CD4-positive, CD25-positive, alpha-beta regulatory T cell (primary cell): ENCODE data around the gene RALGAPB. TPM values are rescaled to one million over a fixed set of nuclear protein-coding genes. Genes with fewer than 3 reads are reported as not detected.

Experiments used
- ATAC-seq, 2 donors: fragments of 150-1000 bp; cut with Tn5 transposase; one replicate each; pipeline ENCODE4 v1.10.0; 2021; ENCODE audit warnings: low read depth in 2 of 2, moderate number of reproducible peaks in 2 of 2, moderate library complexity in 1 of 2
- DNase-seq, 3 donors: peaks; one replicate each; pipeline versions ENCODE4 v3.0.0 to v3.0.0-alpha.2; 2012 to 2022; ENCODE audit warnings: mixed read lengths in 1 of 3
- H3K27ac ChIP-seq: one replicate; pipeline ENCODE4 v1.7.0; 2013; ENCODE audit warnings: mild to moderate bottlenecking, low read length; ENCODE audit not compliant: insufficient read depth, poor library complexity, severe bottlenecking
- H3K27me3 ChIP-seq: one replicate; pipeline ENCODE4 v1.7.0; 2013; ENCODE audit warnings: low read length; ENCODE audit not compliant: control insufficient read depth, insufficient read depth
- H3K36me3 ChIP-seq: one replicate; pipeline ENCODE4 v1.7.0; 2013; ENCODE audit warnings: mild to moderate bottlenecking, low read length, moderate library complexity; ENCODE audit not compliant: control insufficient read depth, insufficient read depth
- H3K4me1 ChIP-seq: 2 replicates; pipeline ENCODE4 v1.7.0; 2013; ENCODE audit warnings: mild to moderate bottlenecking, low read length; ENCODE audit not compliant: insufficient read depth, control insufficient read depth, poor library complexity, severe bottlenecking
- H3K4me3 ChIP-seq: one replicate; pipeline ENCODE4 v1.7.0; 2013; ENCODE audit warnings: low read depth, mild to moderate bottlenecking, low read length, moderate library complexity
- H3K9me3 ChIP-seq, 2 experiments: 1 replicate in 1 of 2; 2 replicates in 1 of 2; pipeline ENCODE4 v1.7.0; 2013; ENCODE audit warnings: low read length in 2 of 2, mild to moderate bottlenecking in 1 of 2, moderate library complexity in 1 of 2; ENCODE audit not compliant: control insufficient read depth in 2 of 2
- H3K27ac Mint-ChIP-seq, 3 donors: one replicate each; pipeline ENCODE4 v1.8.0; 2020 to 2022; ENCODE audit warnings: mild to moderate bottlenecking in 3 of 3, mixed read lengths in 3 of 3, moderate library complexity in 2 of 3
- H3K27me3 Mint-ChIP-seq: one replicate; pipeline ENCODE4 v1.8.0; 2022; ENCODE audit warnings: mild to moderate bottlenecking, mixed read lengths
- H3K36me3 Mint-ChIP-seq: one replicate; pipeline ENCODE4 v1.8.0; 2020; ENCODE audit warnings: mixed read lengths
- H3K4me1 Mint-ChIP-seq, 4 donors: one replicate each; pipeline ENCODE4 v1.8.0; 2020 to 2022; ENCODE audit warnings: mixed read lengths in 4 of 4, mild to moderate bottlenecking in 1 of 4
- H3K4me3 Mint-ChIP-seq, 4 donors: one replicate each; pipeline ENCODE4 v1.8.0; 2020 to 2022; ENCODE audit warnings: mild to moderate bottlenecking in 4 of 4, mixed read lengths in 4 of 4, moderate library complexity in 3 of 4
- H3K9me3 Mint-ChIP-seq, 7 donors: one replicate each; pipeline ENCODE4 v1.8.0; 2020 to 2022; ENCODE audit warnings: mixed read lengths in 7 of 7, mild to moderate bottlenecking in 3 of 7, moderate library complexity in 2 of 7
- polyA plus RNA-seq, 4 donors: library from polyadenylated mRNA; unstranded; fragments of 300-500 nt; fragmentation: Illumina TruSeq; gene quantifications; one replicate each; pipeline ENCODE4 v1.2.3, GENCODE V29; 2021
- total RNA-seq: library from RNA; stranded (reverse); gene quantifications from one replicate; pipeline ENCODE4 v1.2.3, GENCODE V29; 2022

Gene RALGAPB
- total and polyA plus RNA-seq, 5 donors from 2014 or later, result 10.7 to 59.1 (median 11.1) TPM

- H3K27me3 ChIP-seq, result no peaks in the 10 kb centered on the region
- DNase-seq, result no peak
- H3K36me3 Mint-ChIP-seq, result peaks cover 72% of the 10 kb centered on the region
- peaks cover 96% of the 10 kb centered on the region for H3K36me3 ChIP-seq
- no peaks in the 10 kb centered on the region for H3K4me1 ChIP-seq
- H3K9me3 ChIP-seq, result no peaks in the 10 kb centered on the region
- H3K27me3 Mint-ChIP-seq, result no peaks in the 10 kb centered on the region
- ATAC-seq, result no peak
- H3K27ac ChIP-seq, result no peak overlapping the region
- peaks cover 2 to 15% (median 6%) of the 10 kb centered on the region in 4 donors for H3K4me1 Mint-ChIP-seq
- H3K27ac Mint-ChIP-seq, result peak overlapping the region in 2 of 3 donors; percentile 10 to 53
- H3K4me3 ChIP-seq, result no peak overlapping the region
- H3K4me3 Mint-ChIP-seq, result no peak overlapping the region
- H3K9me3 Mint-ChIP-seq, result no peaks in the 10 kb centered on the region
Observed at GRCh38 chr20:38543014-38543906, 70.6 kb downstream of the RALGAPB start.

GRCh38 chr20:38545771-38546170 is 73.1 kb downstream of the RALGAPB start:
- Mint-ChIP-seq H3K9me3 (no peaks in the 10 kb centered on the region), H3K27me3 (no peaks in the 10 kb centered on the region), H3K27ac (no peak overlapping the region), H3K4me1 (peaks cover 5 to 16% (median 10%) of the 10 kb centered on the region in 4 donors), H3K36me3 (peaks cover 64% of the 10 kb centered on the region), H3K4me3 (no peak overlapping the region)
- DNase-seq (no peak), ATAC-seq (no peak)
- no peak overlapping the region for H3K27ac ChIP-seq
- H3K4me3 ChIP-seq, result no peak overlapping the region
- no peaks in the 10 kb centered on the region for H3K27me3 ChIP-seq
- H3K9me3 ChIP-seq, result no peaks in the 10 kb centered on the region
- H3K4me1 ChIP-seq, result no peaks in the 10 kb centered on the region
- H3K36me3 ChIP-seq, result peaks cover 94% of the 10 kb centered on the region

GRCh38 chr20:38547288-38548085 is 74.8 kb downstream of the RALGAPB start:
- Mint-ChIP-seq H3K4me3 (no peak overlapping the region), H3K27ac (peak overlapping the region in 2 of 3 donors; percentile 22 to 39), H3K27me3 (no peaks in the 10 kb centered on the region), H3K36me3 (peaks cover 51% of the 10 kb centered on the region), H3K4me1 (peaks cover 5 to 16% (median 8%) of the 10 kb centered on the region in 4 donors), H3K9me3 (no peaks in the 10 kb centered on the region)
- no peak for ATAC-seq
- peaks cover 93% of the 10 kb centered on the region for H3K36me3 ChIP-seq
- H3K27me3 ChIP-seq, result no peaks in the 10 kb centered on the region
- no peak overlapping the region for H3K27ac ChIP-seq
- H3K4me1 ChIP-seq, result no peaks in the 10 kb centered on the region
- no peak overlapping the region for H3K4me3 ChIP-seq
- no peaks in the 10 kb centered on the region for H3K9me3 ChIP-seq
- DNase-seq, result no peak

- no peaks in the 10 kb centered on the region for H3K27me3 ChIP-seq
- H3K36me3 ChIP-seq, result peaks cover 95% of the 10 kb centered on the region
- H3K4me1 ChIP-seq, result no peaks in the 10 kb centered on the region
- Mint-ChIP-seq H3K27me3 (no peaks in the 10 kb centered on the region), H3K4me3 (no peak overlapping the region), H3K9me3 (no peaks in the 10 kb centered on the region), H3K27ac (no peak overlapping the region), H3K4me1 (peaks cover 5 to 16% (median 8%) of the 10 kb centered on the region in 4 donors), H3K36me3 (peaks cover 45% of the 10 kb centered on the region)
- H3K9me3 ChIP-seq, result no peaks in the 10 kb centered on the region
- no peak overlapping the region for H3K4me3 ChIP-seq
- DNase-seq (peak in 2 of 3 donors; percentile 1 to 10), ATAC-seq (no peak)
- no peak overlapping the region for H3K27ac ChIP-seq
Observed at GRCh38 chr20:38548356-38549083, 75.9 kb downstream of the RALGAPB start.

GRCh38 chr20:38550274-38550673 is 77.6 kb downstream of the RALGAPB start:
- H3K36me3 ChIP-seq, result peaks cover 93% of the 10 kb centered on the region

GRCh38 chr20:38551056-38551626 is 78.5 kb downstream of the RALGAPB start:
- Mint-ChIP-seq H3K27ac (no peak overlapping the region), H3K4me1 (peaks cover 5 to 16% (median 8%) of the 10 kb centered on the region in 4 donors), H3K27me3 (no peaks in the 10 kb centered on the region), H3K9me3 (no peaks in the 10 kb centered on the region), H3K36me3 (peaks cover 43% of the 10 kb centered on the region), H3K4me3 (no peak overlapping the region)
- Histone ChIP-seq H3K27ac (no peak overlapping the region), H3K4me1 (no peaks in the 10 kb centered on the region), H3K4me3 (no peak overlapping the region), H3K27me3 (no peaks in the 10 kb centered on the region), H3K9me3 (no peaks in the 10 kb centered on the region), H3K36me3 (peaks cover 90% of the 10 kb centered on the region)
- DNase-seq, result no peak
- ATAC-seq, result no peak

More at GRCh38 chr20:38550274-38550673, 77.6 kb downstream of the RALGAPB start:
- Mint-ChIP-seq H3K4me1 (peaks cover 5 to 16% (median 8%) of the 10 kb centered on the region in 4 donors), H3K4me3 (no peak overlapping the region), H3K27ac (no peak overlapping the region), H3K27me3 (no peaks in the 10 kb centered on the region), H3K36me3 (peaks cover 50% of the 10 kb centered on the region), H3K9me3 (no peaks in the 10 kb centered on the region)
- no peak overlapping the region for H3K4me3 ChIP-seq
- ATAC-seq (peak; percentile 52 to 53), DNase-seq (peak in 2 of 3 donors; percentile 1 to 47)
- no peaks in the 10 kb centered on the region for H3K4me1 ChIP-seq
- no peak overlapping the region for H3K27ac ChIP-seq
- H3K27me3 ChIP-seq, result no peaks in the 10 kb centered on the region
- no peaks in the 10 kb centered on the region for H3K9me3 ChIP-seq

- peaks cover 93% of the 10 kb centered on the region for H3K36me3 ChIP-seq
- H3K27ac Mint-ChIP-seq, result no peak overlapping the region
Observed at GRCh38 chr20:38554986-38555385, 82.3 kb downstream of the RALGAPB start.

More at GRCh38 chr20:38554986-38555385, 82.3 kb downstream of the RALGAPB start:
- Histone ChIP-seq H3K4me1 (no peaks in the 10 kb centered on the region), H3K4me3 (no peak overlapping the region), H3K27me3 (no peaks in the 10 kb centered on the region), H3K9me3 (no peaks in the 10 kb centered on the region), H3K27ac (no peak overlapping the region)
- peaks cover 44% of the 10 kb centered on the region for H3K36me3 Mint-ChIP-seq
- peaks cover 0 to 4% (median 1%) of the 10 kb centered on the region in 4 donors for H3K4me1 Mint-ChIP-seq
- peaks cover 0 to 2% (median 0%) of the 10 kb centered on the region in 7 donors for H3K9me3 Mint-ChIP-seq
- DNase-seq (no peak), ATAC-seq (no peak)
- H3K4me3 Mint-ChIP-seq, result no peak overlapping the region
- H3K27me3 Mint-ChIP-seq, result no peaks in the 10 kb centered on the region
